Astrocyte (in vitro differentiated cells and primary cell): ENCODE measurements around the gene GRAPL. TPM values are rescaled to one million over a fixed set of nuclear protein-coding genes. Genes with fewer than 3 reads are reported as not detected.
"Not testable (repeated sequence)": the region's sequence is repeated elsewhere in the genome, so short reads cannot be mapped to it uniquely, and the experiment has no call there.

Source experiments
- DNase-seq: peaks from one replicate; pipeline ENCODE4 v3.0.0-alpha.2; 2010; ENCODE audit warnings: low read depth
- FAIRE-seq: peaks from 2 replicates; lab custom pipeline; 2011; peaks lifted over from hg19 to GRCh38; lab: Jason Lieb, UNC
- H2AFZ ChIP-seq: 2 replicates; pipeline ENCODE4 v1.6.0; 2012; ENCODE audit warnings: low read depth, low read length, inconsistent platforms
- H3K27ac ChIP-seq: 2 replicates; pipeline ENCODE4 v1.5.1; 2011; ENCODE audit warnings: low read depth, low read length, inconsistent platforms
- H3K27me3 ChIP-seq: 2 replicates; pipeline ENCODE4 v1.6.0; 2011; ENCODE audit warnings: low read length, inconsistent platforms; ENCODE audit not compliant: insufficient read depth
- H3K36me3 ChIP-seq: 2 replicates; pipeline ENCODE4 v1.5.1; 2011; ENCODE audit warnings: low read length, inconsistent platforms; ENCODE audit not compliant: insufficient read depth
- H3K4me1 ChIP-seq: 2 replicates; pipeline ENCODE4 v1.5.1; 2011; ENCODE audit warnings: low read length, inconsistent platforms; ENCODE audit not compliant: insufficient read depth
- H3K4me2 ChIP-seq: 2 replicates; pipeline ENCODE4 v1.6.0; 2012; ENCODE audit warnings: low read length, inconsistent platforms
- H3K4me3 ChIP-seq: 2 replicates; pipeline ENCODE4 v1.5.1; 2011; ENCODE audit warnings: low read depth, mild to moderate bottlenecking, low read length, inconsistent platforms; ENCODE audit not compliant: insufficient read depth
- H3K79me2 ChIP-seq: 2 replicates; pipeline ENCODE4 v1.6.0; 2012; ENCODE audit warnings: mild to moderate bottlenecking, low read length, inconsistent platforms; ENCODE audit not compliant: insufficient read depth
- H3K9ac ChIP-seq: 2 replicates; pipeline ENCODE4 v1.6.0; 2012; ENCODE audit warnings: mild to moderate bottlenecking, low read length, inconsistent platforms
- H3K9me3 ChIP-seq: 2 replicates; pipeline ENCODE4 v1.5.1; 2012; ENCODE audit warnings: low read depth, mild to moderate bottlenecking, low read length, inconsistent platforms; ENCODE audit not compliant: insufficient read depth
- H4K20me1 ChIP-seq: 2 replicates; pipeline ENCODE4 v1.6.0; 2012; ENCODE audit warnings: low read length, inconsistent platforms; ENCODE audit not compliant: insufficient read depth
- H3K27ac Mint-ChIP-seq: one replicate; pipeline ENCODE4 v1.8.0; 2021; ENCODE audit warnings: mild to moderate bottlenecking, mixed read lengths; ENCODE audit not compliant: unreplicated experiment
- H3K27me3 Mint-ChIP-seq: one replicate; pipeline ENCODE4 v1.8.0; 2021; ENCODE audit warnings: low read depth, mixed read lengths; ENCODE audit not compliant: unreplicated experiment
- H3K36me3 Mint-ChIP-seq: one replicate; pipeline ENCODE4 v1.8.0; 2021; ENCODE audit warnings: low read depth, mixed read lengths; ENCODE audit not compliant: unreplicated experiment
- H3K4me1 Mint-ChIP-seq: one replicate; pipeline ENCODE4 v1.8.0; 2021; ENCODE audit warnings: low read depth, mixed read lengths; ENCODE audit not compliant: unreplicated experiment
- H3K4me3 Mint-ChIP-seq: one replicate; pipeline ENCODE4 v1.8.0; 2021; ENCODE audit warnings: mild to moderate bottlenecking, moderate library complexity, mixed read lengths; ENCODE audit not compliant: unreplicated experiment
- H3K9me3 Mint-ChIP-seq: one replicate; pipeline ENCODE4 v1.8.0; 2021; ENCODE audit warnings: mild to moderate bottlenecking, mixed read lengths; ENCODE audit not compliant: unreplicated experiment
- total RNA-seq: library from RNA; stranded (reverse); gene quantifications from 2 replicates; pipeline ENCODE4 v1.2.1, GENCODE V29; 2021
- TF ChIP-seq, protein P1 (sequence below): IDR thresholded peaks from 2 replicates; pipeline ENCODE4 v1.5.1; 2011; ENCODE audit warnings: low read depth, mild to moderate bottlenecking, inconsistent platforms, low read length, moderate library complexity; ENCODE audit not compliant: insufficient read depth

The GRAPL gene
- total RNA-seq, 1 donor from 2014 or later = not detected

DNA sequence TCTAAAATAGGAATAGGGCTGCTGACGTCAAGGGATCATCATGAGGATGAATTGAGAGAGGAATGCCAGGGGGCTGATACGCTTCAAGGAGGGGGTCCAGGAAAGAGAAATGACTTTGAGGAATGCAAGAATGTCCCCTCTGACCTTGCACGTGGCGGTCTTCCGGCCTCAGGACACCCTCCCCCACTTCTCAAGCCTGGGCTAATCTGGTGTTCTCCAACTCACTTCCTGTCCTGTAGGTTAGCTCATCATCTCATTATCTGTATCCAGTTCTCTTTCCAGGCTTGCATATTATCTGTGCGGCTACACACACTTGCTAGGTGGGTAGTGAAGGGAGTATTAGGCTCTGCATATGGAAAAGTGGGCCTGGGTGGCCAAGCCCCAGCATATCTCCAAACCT, 18.9 kb upstream of the GRAPL start:
- H3K27ac Mint-ChIP-seq, DNase-seq, H3K36me3 ChIP-seq, H3K9me3 Mint-ChIP-seq, H3K79me2 ChIP-seq, H3K4me1 ChIP-seq, H4K20me1 ChIP-seq, H3K4me3 ChIP-seq, H3K4me1 Mint-ChIP-seq, H3K9me3 ChIP-seq, H3K9ac ChIP-seq, H3K4me2 ChIP-seq, H3K36me3 Mint-ChIP-seq, H3K4me3 Mint-ChIP-seq, H3K27me3 Mint-ChIP-seq, H2AFZ ChIP-seq, H3K27me3 ChIP-seq, H3K27ac ChIP-seq: not testable (repeated sequence)
- FAIRE-seq = peak; percentile 43

DNA sequence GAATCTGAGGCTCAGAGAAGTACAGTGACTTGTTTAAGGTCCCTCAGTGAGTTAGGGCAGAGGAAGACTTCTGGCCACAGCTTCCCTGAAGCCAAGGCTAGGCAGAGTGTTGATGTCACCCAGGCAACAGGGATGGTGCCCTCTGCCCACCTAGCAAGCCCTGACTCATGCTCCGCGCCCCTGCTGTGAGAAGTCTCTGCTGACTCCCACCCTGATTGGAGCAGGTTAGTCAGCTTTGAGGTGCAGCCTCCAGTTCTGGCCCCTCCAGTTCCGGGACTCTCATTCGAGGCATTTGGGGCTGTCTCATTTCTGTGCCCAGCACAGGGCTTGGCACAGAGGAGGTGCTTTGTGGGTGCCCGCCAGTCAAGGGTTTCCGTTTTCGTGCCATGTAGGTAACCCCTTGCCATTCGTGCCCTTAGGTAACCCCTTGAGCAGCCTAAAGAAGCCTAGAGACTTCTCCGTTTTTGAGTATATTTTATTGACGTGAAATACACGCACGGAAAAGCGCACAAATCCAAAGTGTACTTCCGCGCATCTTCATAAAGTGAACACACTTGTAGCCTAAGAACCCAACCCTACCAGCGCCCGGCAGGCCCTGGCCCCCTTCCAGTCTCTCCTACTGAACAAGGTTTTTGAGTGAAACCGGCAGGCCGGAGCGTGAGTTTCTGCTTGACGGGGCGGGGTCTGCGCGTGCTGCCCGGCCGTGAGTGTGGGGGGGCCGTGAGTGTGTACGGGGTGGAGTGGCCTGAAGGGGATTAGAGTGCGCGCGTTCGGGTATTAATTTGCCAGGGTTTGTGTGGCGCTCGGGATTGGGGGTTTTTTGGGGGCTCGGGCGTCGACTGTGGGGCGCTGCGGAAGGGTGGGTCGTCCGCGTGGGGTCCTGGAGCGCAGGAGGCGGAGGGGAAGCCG, 16.9 kb upstream of the GRAPL start:
- H3K27ac Mint-ChIP-seq, H3K36me3 Mint-ChIP-seq, H3K9ac ChIP-seq, H3K27me3 ChIP-seq, H3K4me3 Mint-ChIP-seq, H3K9me3 ChIP-seq, H3K4me1 ChIP-seq, DNase-seq, H3K27ac ChIP-seq, H3K79me2 ChIP-seq, H3K9me3 Mint-ChIP-seq, H3K4me3 ChIP-seq, H4K20me1 ChIP-seq, H3K36me3 ChIP-seq, FAIRE-seq, H3K4me1 Mint-ChIP-seq, H2AFZ ChIP-seq, H3K27me3 Mint-ChIP-seq: not testable (repeated sequence)
- peak overlapping the region; percentile 79 for H3K4me2 ChIP-seq

DNA sequence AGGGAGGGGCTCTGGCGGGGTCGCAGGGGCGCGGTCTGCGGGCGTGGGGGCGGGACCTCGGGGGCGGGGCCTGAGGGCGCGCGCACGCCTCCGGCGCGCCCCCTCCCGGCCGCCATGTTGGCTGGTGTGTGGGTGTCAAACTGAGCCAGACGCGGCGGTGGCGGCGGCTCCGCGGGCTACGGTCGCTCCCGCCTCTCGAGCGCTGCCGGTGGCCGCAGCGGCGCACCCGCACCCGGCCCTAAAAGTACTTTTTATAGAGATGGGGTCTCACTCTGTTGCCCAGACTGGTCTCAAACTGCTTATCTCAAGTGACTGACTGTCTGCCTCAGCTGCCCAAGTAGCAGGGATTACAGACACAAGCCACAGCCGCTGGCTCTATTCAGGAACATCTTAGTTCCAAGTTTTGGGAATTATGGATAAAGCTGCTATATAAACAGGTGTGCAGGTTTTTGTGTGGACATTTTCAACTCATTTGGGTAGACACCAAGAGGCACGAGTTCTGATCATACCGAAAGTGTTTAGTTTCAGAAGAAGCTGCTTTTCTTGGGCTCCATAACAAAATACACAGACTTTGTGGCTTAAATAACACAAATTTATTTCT, 16.2 kb upstream of the GRAPL start:
- H3K4me1 ChIP-seq, H3K36me3 ChIP-seq, H3K9me3 Mint-ChIP-seq, H4K20me1 ChIP-seq, H3K9me3 ChIP-seq, H3K27me3 ChIP-seq, FAIRE-seq, H3K36me3 Mint-ChIP-seq, H3K27ac ChIP-seq, H3K79me2 ChIP-seq, H3K4me1 Mint-ChIP-seq, H3K4me3 ChIP-seq, H2AFZ ChIP-seq, H3K27ac Mint-ChIP-seq, H3K27me3 Mint-ChIP-seq: not testable (repeated sequence)
- H3K4me3 Mint-ChIP-seq = peak overlapping the region; percentile 62
- Histone ChIP-seq H3K4me2 (peak overlapping the region; percentile 79), H3K9ac (peak overlapping the region; percentile 55)
- peak; percentile 3 for DNase-seq
- TF ChIP-seq, protein P1, sequence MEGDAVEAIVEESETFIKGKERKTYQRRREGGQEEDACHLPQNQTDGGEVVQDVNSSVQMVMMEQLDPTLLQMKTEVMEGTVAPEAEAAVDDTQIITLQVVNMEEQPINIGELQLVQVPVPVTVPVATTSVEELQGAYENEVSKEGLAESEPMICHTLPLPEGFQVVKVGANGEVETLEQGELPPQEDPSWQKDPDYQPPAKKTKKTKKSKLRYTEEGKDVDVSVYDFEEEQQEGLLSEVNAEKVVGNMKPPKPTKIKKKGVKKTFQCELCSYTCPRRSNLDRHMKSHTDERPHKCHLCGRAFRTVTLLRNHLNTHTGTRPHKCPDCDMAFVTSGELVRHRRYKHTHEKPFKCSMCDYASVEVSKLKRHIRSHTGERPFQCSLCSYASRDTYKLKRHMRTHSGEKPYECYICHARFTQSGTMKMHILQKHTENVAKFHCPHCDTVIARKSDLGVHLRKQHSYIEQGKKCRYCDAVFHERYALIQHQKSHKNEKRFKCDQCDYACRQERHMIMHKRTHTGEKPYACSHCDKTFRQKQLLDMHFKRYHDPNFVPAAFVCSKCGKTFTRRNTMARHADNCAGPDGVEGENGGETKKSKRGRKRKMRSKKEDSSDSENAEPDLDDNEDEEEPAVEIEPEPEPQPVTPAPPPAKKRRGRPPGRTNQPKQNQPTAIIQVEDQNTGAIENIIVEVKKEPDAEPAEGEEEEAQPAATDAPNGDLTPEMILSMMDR = peak; percentile 8

DNA sequence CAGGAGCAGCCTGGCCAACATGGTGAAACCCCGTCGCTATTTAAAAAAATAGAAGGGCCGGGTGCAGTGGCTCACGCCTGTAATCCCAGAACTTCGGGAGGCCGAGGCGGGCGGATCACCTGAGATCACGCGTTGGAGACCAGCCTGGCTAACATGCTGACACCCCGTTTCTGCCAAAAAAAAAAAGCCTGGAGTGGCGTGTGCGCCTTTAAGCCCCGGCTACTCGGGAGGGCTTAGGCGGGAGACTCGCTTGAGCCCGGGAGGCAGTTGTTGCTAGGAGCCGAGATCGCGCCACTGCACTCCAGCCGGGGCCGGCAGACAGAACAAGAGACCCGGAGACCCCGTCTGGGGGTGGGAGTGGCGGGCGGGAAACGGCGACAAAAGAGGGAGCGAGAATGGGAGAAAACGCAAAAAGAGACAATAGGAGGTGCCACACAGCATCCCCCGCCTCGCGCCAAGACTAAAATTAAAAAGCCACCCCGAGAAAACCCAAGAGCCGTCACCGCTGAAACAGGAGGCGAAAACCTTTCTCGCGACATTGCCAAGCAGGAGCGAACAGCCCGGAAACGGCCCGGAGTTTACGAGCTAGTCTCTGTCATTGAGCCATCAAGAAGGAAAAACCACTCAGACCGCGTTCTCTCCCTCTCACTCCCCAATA, 15.5 kb upstream of the GRAPL start:
- H3K27ac Mint-ChIP-seq, H3K27me3 Mint-ChIP-seq, H3K36me3 ChIP-seq, H3K4me1 Mint-ChIP-seq, H3K4me2 ChIP-seq, H3K4me3 ChIP-seq, H3K9me3 ChIP-seq, H3K27me3 ChIP-seq, H3K36me3 Mint-ChIP-seq, H3K27ac ChIP-seq, H3K9me3 Mint-ChIP-seq, H3K79me2 ChIP-seq, H4K20me1 ChIP-seq, FAIRE-seq, H3K4me1 ChIP-seq, H3K9ac ChIP-seq, H2AFZ ChIP-seq, H3K4me3 Mint-ChIP-seq: not testable (repeated sequence)
- peak; percentile 75 for DNase-seq

DNA sequence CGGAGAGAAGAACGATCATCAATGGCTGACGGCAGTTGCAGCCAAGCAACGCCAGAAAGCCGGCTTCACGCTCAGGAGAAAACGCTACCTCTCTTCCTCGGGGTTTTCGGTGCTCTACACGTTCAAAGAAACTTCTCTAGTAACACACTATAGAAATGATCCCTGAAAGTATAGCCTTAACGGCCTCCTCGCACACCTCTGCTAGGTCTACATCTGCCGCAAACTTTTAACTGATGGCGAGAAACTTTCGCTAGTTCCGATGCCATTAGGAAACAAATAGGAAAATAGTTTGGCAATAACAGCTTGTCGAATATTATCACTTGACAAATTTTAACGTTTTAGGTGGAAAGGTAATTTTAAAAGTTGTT, 14.9 kb upstream of the GRAPL start:
- not testable (repeated sequence) for H3K79me2 ChIP-seq, H3K4me3 Mint-ChIP-seq, H3K27me3 ChIP-seq, H3K9me3 ChIP-seq, H3K36me3 ChIP-seq, H3K27me3 Mint-ChIP-seq, H3K27ac Mint-ChIP-seq, H2AFZ ChIP-seq, H3K4me1 Mint-ChIP-seq, FAIRE-seq, H3K36me3 Mint-ChIP-seq, H3K4me2 ChIP-seq, H3K4me1 ChIP-seq, H3K9ac ChIP-seq, H3K9me3 Mint-ChIP-seq, H4K20me1 ChIP-seq, H3K4me3 ChIP-seq
- DNase-seq = peak; percentile 0
- H3K27ac ChIP-seq = peak overlapping the region; percentile 38
